Type B pancreatic cell (in vitro differentiated cells): ENCODE measurements around the gene S100A12. TPM values are rescaled to one million over a fixed set of nuclear protein-coding genes. Genes with fewer than 3 reads are reported as not detected.

Source experiments
- DNase-seq: peaks from one replicate; pipeline ENCODE4 v3.0.0; 2021; ENCODE audit warnings: mixed read lengths; ENCODE audit not compliant: unreplicated experiment; ENCODE audit errors: extremely low spot score
- H3K27ac Mint-ChIP-seq: 2 replicates; pipeline ENCODE4 v1.8.0; 2021; ENCODE audit warnings: mild to moderate bottlenecking, mixed read lengths
- H3K27me3 Mint-ChIP-seq: 2 replicates; pipeline ENCODE4 v1.8.0; 2021; ENCODE audit warnings: mixed read lengths
- H3K36me3 Mint-ChIP-seq: 2 replicates; pipeline ENCODE4 v1.8.0; 2021; ENCODE audit warnings: mixed read lengths
- H3K4me1 Mint-ChIP-seq: one replicate; pipeline ENCODE4 v1.8.0; 2021; ENCODE audit warnings: mixed read lengths; ENCODE audit not compliant: unreplicated experiment
- H3K4me3 Mint-ChIP-seq: 2 replicates; pipeline ENCODE4 v1.8.0; 2021; ENCODE audit warnings: mild to moderate bottlenecking, mixed read lengths
- H3K9me3 Mint-ChIP-seq: 2 replicates; pipeline ENCODE4 v1.8.0; 2021; ENCODE audit warnings: mixed read lengths
- total RNA-seq: library from RNA; stranded (reverse); gene quantifications from 2 replicates; pipeline ENCODE4 v1.2.1, GENCODE V29; 2021; ENCODE audit warnings: low replicate concordance
- TF ChIP-seq, protein P1 (sequence below): fragments of 200-600 bp; sonication (generic); conservative IDR thresholded peaks from 2 replicates; pipeline ENCODE4 v1.5.0; 2021; ENCODE audit warnings: antibody characterized with exemption, mild to moderate bottlenecking

S100A12 gene
- total RNA-seq, 1 donor from 2014 or later: not detected

DNA sequence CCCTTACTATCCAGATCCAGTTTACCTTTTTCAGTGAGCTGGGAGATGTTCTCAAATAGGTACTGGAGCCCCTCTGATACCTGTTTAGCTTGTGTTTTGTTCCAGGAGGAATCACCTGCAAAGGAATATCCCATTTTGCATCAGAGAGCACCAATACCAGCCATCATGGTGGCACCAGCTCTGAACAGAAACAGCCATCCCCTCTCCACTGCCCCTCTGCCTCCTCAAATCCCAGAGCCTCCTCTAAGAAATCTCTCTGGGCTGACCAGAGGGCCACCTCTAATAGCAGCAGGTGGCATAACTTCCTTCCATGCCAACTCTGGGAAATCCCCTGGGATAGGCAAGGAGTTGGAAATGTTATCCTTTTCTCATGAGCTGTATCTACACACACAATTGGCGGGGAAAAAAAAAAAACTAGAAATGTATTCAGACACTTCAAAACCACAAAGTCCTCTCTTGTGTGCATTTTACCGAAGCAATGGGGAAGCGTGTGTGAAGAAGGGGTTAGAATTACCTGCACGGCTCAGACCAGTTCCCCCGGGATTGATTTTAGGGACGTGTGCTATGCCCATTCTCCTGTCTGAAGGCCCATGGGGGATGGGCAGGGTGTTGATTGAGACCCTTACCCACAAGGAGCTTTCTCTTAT lies 29.2 kb downstream of the S100A12 start:
- H3K27ac Mint-ChIP-seq: no peak overlapping the region
- peaks cover 10% of the 10 kb centered on the region for H3K4me1 Mint-ChIP-seq
- peaks cover 27% of the 10 kb centered on the region for H3K27me3 Mint-ChIP-seq
- no peaks in the 10 kb centered on the region for H3K36me3 Mint-ChIP-seq
- DNase-seq: peak; percentile 40
- TF ChIP-seq, protein P1, sequence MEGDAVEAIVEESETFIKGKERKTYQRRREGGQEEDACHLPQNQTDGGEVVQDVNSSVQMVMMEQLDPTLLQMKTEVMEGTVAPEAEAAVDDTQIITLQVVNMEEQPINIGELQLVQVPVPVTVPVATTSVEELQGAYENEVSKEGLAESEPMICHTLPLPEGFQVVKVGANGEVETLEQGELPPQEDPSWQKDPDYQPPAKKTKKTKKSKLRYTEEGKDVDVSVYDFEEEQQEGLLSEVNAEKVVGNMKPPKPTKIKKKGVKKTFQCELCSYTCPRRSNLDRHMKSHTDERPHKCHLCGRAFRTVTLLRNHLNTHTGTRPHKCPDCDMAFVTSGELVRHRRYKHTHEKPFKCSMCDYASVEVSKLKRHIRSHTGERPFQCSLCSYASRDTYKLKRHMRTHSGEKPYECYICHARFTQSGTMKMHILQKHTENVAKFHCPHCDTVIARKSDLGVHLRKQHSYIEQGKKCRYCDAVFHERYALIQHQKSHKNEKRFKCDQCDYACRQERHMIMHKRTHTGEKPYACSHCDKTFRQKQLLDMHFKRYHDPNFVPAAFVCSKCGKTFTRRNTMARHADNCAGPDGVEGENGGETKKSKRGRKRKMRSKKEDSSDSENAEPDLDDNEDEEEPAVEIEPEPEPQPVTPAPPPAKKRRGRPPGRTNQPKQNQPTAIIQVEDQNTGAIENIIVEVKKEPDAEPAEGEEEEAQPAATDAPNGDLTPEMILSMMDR: no peak
- no peak overlapping the region for H3K4me3 Mint-ChIP-seq
- H3K9me3 Mint-ChIP-seq: no peaks in the 10 kb centered on the region

DNA sequence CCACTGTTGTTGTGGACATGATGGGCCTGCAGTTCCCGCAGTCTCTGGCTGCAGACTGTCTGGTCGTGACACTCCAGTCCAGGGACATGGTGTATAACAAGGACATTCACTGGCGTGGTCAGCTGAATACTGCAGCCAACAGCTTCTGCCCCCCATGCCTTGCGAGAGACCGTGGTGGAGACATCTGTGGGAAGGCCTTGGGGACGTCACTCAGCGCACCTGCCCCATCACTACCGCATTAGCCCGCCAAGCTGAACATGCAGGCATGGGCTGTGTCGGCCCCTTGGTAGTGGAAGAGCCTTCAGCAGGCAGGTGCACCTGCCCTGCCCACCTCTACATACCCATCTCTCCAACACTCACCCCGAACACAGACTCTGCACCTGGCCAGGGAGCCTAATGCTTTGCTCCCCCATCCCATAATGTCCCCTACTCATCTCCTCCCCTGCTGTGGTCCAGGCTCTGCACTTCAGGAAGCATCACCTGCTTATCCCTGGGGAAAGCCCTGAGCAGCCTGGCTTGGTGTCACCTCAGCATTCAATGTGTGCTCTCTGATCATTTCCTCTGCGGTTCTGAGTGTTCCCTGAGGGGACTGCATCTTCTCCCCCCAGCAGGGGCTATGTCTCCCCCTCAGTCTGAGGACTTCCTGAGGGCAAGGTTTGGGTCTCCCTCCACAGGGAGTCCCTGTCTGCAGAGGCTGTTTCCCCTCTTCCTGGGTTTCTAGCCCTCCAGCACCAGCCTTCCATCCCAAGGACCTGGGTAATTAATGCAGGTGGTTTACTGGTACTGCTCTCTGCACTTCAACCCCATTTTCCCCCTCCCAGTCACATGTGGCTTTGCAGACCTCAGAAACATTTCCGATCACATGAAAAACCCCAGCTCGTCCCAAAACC lies 30.0 kb downstream of the S100A12 start:
- TF ChIP-seq, protein P1: no peak
- H3K27ac Mint-ChIP-seq: no peak overlapping the region
- H3K4me1 Mint-ChIP-seq: peaks cover 10% of the 10 kb centered on the region
- no peaks in the 10 kb centered on the region for H3K9me3 Mint-ChIP-seq
- no peaks in the 10 kb centered on the region for H3K36me3 Mint-ChIP-seq
- no peak overlapping the region for H3K4me3 Mint-ChIP-seq
- H3K27me3 Mint-ChIP-seq: peaks cover 27% of the 10 kb centered on the region
- peak; percentile 51 for DNase-seq

DNA sequence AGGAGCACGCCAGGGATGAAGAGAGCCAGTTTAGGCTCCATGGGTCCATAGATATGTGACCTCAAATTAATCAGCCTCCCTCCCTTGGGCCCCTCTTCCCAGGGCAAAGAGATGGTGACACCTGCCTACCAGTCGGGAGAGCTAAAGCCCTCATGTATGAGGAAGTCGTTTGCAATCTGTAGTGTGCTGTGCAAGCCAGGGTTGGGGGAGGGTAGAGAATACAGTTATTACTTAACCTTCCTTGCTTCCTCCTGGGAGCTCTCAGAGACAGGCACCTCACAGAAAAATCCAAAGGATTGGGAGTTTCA lies 30.7 kb downstream of the S100A12 start:
- Mint-ChIP-seq H3K36me3 (no peaks in the 10 kb centered on the region), H3K4me3 (no peak overlapping the region), H3K27me3 (peaks cover 22% of the 10 kb centered on the region), H3K4me1 (peaks cover 10% of the 10 kb centered on the region), H3K27ac (no peak overlapping the region), H3K9me3 (no peaks in the 10 kb centered on the region)
- TF ChIP-seq, protein P1: no peak
- DNase-seq: peak; percentile 29

DNA sequence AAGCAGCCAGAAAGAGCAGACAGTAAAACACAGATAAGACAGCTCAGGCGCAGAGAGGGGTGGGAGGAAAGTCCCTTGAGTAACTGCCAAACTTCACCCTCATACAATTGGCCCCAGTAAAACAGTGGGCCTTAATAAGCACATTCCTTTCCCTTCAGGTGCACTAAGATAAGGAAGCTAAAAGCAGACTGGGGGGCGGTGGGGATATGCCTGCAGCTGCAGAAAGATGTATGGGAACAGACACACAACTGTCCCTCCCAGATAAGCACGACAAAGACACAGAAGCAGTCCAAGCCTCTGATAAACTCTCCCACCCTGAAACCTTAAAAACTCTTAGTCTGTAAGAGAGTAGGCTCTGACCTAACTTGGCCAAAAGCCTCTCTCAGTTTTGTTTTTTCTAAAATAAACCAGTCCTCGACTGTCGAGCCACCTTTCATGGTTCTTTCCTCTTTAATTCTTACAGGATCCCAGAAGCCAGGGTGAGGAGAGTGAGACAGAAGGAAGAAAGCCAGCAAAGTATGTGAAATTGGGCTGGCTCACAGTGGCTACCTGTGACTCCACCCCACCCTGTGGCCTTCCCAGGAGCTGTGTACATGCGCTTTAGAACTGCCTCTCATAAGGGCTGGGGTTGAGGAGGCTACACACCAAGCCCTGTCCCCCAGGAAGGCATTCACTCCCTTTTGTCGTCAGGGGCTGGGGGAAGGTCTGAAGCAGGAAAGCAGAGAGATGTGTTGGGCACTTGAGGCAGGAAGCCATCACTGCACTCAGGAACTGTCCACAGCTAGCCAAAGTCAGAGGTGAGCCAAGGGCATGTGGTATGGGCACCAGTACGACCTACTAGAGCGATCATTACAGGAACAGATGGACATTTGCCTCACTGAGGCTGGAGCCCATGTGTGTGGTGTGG lies 31.4 kb downstream of the S100A12 start:
- no peaks in the 10 kb centered on the region for H3K9me3 Mint-ChIP-seq
- peak; percentile 34 for DNase-seq
- TF ChIP-seq, protein P1: no peak
- peaks cover 10% of the 10 kb centered on the region for H3K4me1 Mint-ChIP-seq
- H3K36me3 Mint-ChIP-seq: no peaks in the 10 kb centered on the region
- H3K4me3 Mint-ChIP-seq: peak overlapping the region; percentile 18
- peak overlapping the region; percentile 26 for H3K27ac Mint-ChIP-seq
- H3K27me3 Mint-ChIP-seq: peaks cover 16% of the 10 kb centered on the region

DNA sequence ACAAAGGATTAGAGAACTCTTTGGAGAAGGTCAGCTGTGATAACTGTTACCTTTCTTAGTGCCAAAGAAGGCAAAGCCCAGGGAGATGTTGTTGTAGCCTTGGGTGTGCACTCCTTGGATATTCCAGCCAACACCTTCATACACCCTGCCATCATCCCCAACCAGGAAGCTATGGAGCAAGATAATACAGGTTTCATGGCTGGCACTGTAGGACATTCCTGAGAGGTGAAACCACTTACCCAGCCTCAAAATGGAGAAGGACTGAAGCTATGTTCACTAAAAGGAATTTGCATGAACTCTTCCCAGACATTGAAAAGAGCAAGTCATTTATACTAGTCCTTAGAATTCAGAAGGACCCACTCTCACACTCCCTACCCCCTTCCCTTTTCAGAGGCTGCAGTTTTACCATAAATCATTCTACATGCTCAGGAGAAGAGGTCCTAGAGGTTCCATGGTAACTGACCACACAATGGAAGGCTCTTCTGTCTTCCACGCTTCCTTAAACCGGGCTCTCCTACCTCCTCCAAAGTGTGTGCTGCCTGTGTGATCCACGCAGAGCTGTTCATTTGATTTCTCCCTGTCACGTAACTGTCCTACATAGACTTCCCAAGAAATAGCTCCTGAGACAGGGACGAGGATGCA lies 32.3 kb downstream of the S100A12 start:
- peaks cover 14% of the 10 kb centered on the region for H3K27me3 Mint-ChIP-seq
- H3K36me3 Mint-ChIP-seq: no peaks in the 10 kb centered on the region
- no peak for DNase-seq
- no peak overlapping the region for H3K4me3 Mint-ChIP-seq
- H3K9me3 Mint-ChIP-seq: no peaks in the 10 kb centered on the region
- TF ChIP-seq, protein P1: no peak
- peak overlapping the region; percentile 26 for H3K27ac Mint-ChIP-seq
- peaks cover 10% of the 10 kb centered on the region for H3K4me1 Mint-ChIP-seq
